HEK293T (cell line): ENCODE measurements around the gene CCKAR.

Experiments
- CTCF ChIA-PET: fragments of 350-600 bp; formaldehyde crosslinking; extraction: SDS; loops from one replicate; lab custom pipeline; 2021; ENCODE audit warnings: antibody characterized with exemption, inconsistent platforms; lab: Yijun Ruan, JAX
- POLR2A ChIA-PET: fragments of 350-600 bp; formaldehyde crosslinking; extraction: SDS; loops from one replicate; lab custom pipeline; 2020; ENCODE audit warnings: antibody characterized with exemption, inconsistent platforms; lab: Yijun Ruan, JAX
- DNase-seq: peaks from one replicate; pipeline ENCODE4 v3.0.0; 2012; ENCODE audit warnings: mixed read lengths; ENCODE audit errors: extremely low spot score
- ARNT ChIP-seq: fragments of 450-650 bp; IDR thresholded peaks from 2 replicates; pipeline ENCODE4 v1.6.1; 2017; ENCODE audit warnings: mild to moderate bottlenecking
- BHLHE40 ChIP-seq: fragments of 450-650 bp; IDR thresholded peaks from 2 replicates; pipeline ENCODE4 v1.6.1; 2016; ENCODE audit warnings: mild to moderate bottlenecking, moderate library complexity, borderline replicate concordance
- CTBP1 ChIP-seq: fragments of 450-650 bp; IDR thresholded peaks from 2 replicates; pipeline ENCODE4 v1.6.1; 2016; ENCODE audit warnings: borderline replicate concordance
- ELF4 ChIP-seq: fragments of 450-650 bp; IDR thresholded peaks from 2 replicates; pipeline ENCODE4 v1.6.1; 2017; ENCODE audit warnings: antibody characterized with exemption
- FOXA1 ChIP-seq: fragments of 450-650 bp; IDR thresholded peaks from 2 replicates; pipeline ENCODE4 v1.6.1; 2016; ENCODE audit warnings: mild to moderate bottlenecking
- FOXK2 ChIP-seq: fragments of 450-650 bp; IDR thresholded peaks from 2 replicates; pipeline ENCODE4 v1.6.1; 2016; ENCODE audit warnings: mild to moderate bottlenecking
- FOXM1 ChIP-seq: fragments of 450-650 bp; IDR thresholded peaks from 2 replicates; pipeline ENCODE4 v1.6.1; 2017; ENCODE audit warnings: mild to moderate bottlenecking, borderline replicate concordance
- HDGF ChIP-seq: fragments of 450-650 bp; IDR thresholded peaks from 2 replicates; pipeline ENCODE4 v1.6.1; 2017; ENCODE audit warnings: antibody characterized with exemption, borderline replicate concordance
- L3MBTL2 ChIP-seq: fragments of 450-650 bp; conservative IDR thresholded peaks from 2 replicates; pipeline ENCODE4 v1.6.1; 2016; ENCODE audit warnings: mild to moderate bottlenecking
- LEF1 ChIP-seq: fragments of 450-650 bp; IDR thresholded peaks from 2 replicates; pipeline ENCODE4 v1.6.1; 2017; ENCODE audit warnings: mild to moderate bottlenecking, borderline replicate concordance
- NFRKB ChIP-seq: fragments of 450-650 bp; IDR thresholded peaks from 2 replicates; pipeline ENCODE4 v1.6.1; 2016; ENCODE audit warnings: mild to moderate bottlenecking, moderate library complexity
- SP1 ChIP-seq: fragments of 450-650 bp; IDR thresholded peaks from 2 replicates; pipeline ENCODE4 v1.6.1; 2017
- SUZ12 ChIP-seq: fragments of 450-650 bp; IDR thresholded peaks from 2 replicates; pipeline ENCODE4 v1.6.1; 2016; ENCODE audit warnings: mild to moderate bottlenecking
- TARDBP ChIP-seq: fragments of 450-650 bp; IDR thresholded peaks from 2 replicates; pipeline ENCODE4 v1.6.1; 2016
- ZNF384 ChIP-seq: fragments of 450-650 bp; IDR thresholded peaks from 2 replicates; pipeline ENCODE4 v1.6.1; 2016
- TF ChIP-seq, protein P1 (sequence below): fragments of 450-650 bp; IDR thresholded peaks from 2 replicates; pipeline ENCODE4 v1.6.1; 2016

The CCKAR gene, protein sequence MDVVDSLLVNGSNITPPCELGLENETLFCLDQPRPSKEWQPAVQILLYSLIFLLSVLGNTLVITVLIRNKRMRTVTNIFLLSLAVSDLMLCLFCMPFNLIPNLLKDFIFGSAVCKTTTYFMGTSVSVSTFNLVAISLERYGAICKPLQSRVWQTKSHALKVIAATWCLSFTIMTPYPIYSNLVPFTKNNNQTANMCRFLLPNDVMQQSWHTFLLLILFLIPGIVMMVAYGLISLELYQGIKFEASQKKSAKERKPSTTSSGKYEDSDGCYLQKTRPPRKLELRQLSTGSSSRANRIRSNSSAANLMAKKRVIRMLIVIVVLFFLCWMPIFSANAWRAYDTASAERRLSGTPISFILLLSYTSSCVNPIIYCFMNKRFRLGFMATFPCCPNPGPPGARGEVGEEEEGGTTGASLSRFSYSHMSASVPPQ

DNA sequence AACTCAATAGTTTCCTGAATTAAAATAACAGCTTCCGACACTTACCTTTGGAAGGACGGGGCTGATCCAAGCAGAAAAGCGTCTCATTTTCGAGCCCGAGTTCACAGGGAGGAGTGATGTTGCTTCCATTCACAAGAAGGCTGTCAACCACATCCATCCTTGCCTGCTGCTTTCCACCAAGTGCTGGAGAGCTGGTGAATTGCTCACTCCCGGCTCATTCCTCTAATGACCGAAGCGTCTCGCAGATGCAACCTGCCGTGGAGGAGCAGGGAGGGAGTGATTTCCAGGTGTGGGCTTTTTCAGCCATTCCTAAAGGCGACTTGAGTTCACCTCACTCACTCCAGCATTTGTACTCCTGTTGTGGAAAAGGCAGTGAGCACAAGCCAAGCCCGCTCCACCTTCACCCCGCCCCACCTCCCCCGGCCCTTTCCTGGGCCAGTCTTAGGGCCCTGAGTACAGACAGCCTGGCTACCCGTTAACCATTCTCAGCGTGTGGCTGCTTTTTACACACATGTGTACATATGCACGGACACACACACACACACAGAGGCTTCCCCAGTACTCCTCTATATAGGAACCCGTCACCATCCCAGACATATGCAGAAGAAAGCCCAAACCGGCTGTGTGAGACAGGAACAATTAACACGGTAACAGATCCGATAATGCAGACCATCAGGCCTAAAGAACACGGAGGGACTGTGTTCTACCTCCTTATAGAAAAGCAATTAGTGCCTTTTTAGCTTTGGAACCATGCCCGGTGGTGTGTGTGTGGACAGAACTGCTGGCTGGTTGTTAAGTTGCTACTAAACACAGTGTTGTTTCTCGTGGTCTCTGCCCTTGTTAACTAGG is at the start of gene CCKAR:
Gene CCKAR, minus strand, starts transcription at position 374 of the 849 bp plus-strand sequence. Its CDS starts 217 bp downstream, at position 157.
- ChIA-PET POLR2A (no interaction called here), CTCF (no interaction called here)
- no peak for DNase-seq
- TF ChIP-seq, protein P1, sequence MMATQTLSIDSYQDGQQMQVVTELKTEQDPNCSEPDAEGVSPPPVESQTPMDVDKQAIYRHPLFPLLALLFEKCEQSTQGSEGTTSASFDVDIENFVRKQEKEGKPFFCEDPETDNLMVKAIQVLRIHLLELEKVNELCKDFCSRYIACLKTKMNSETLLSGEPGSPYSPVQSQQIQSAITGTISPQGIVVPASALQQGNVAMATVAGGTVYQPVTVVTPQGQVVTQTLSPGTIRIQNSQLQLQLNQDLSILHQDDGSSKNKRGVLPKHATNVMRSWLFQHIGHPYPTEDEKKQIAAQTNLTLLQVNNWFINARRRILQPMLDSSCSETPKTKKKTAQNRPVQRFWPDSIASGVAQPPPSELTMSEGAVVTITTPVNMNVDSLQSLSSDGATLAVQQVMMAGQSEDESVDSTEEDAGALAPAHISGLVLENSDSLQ, result no peak
- TF ChIP-seq TARDBP (no peak), ZNF384 (no peak), ELF4 (no peak), LEF1 (no peak), FOXK2 (no peak)

DNA sequence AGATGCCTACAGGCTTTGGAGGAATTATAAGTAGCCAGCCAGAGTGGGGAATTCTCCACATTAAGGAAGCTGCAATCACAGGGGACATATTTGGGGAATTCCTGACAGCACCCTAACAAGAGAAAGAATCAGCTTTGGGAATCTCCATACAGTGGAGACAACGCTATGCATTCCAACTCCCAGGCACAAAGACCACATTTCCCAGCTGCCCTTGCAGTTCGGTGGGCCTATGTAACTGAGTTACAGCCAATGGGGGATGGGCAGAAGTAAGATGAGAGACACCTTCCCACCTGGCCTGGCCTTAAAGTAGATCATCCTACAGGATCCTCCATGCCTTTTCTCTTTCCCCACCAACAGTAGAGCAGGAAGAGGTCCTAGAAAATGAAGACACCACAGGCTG is 43.4 kb upstream of the CCKAR start:
- ChIA-PET CTCF (interaction anchor here (0.5 kb wide), 1 partner anchor 45 kb away, joined by 3 read pairs; no protein-coding TSS in a partner anchor), POLR2A (no interaction called here)
- DNase-seq, result no peak
- TF ChIP-seq FOXM1, result no peak
- no peak for TF ChIP-seq SP1
- no peak for TF ChIP-seq CTBP1

DNA sequence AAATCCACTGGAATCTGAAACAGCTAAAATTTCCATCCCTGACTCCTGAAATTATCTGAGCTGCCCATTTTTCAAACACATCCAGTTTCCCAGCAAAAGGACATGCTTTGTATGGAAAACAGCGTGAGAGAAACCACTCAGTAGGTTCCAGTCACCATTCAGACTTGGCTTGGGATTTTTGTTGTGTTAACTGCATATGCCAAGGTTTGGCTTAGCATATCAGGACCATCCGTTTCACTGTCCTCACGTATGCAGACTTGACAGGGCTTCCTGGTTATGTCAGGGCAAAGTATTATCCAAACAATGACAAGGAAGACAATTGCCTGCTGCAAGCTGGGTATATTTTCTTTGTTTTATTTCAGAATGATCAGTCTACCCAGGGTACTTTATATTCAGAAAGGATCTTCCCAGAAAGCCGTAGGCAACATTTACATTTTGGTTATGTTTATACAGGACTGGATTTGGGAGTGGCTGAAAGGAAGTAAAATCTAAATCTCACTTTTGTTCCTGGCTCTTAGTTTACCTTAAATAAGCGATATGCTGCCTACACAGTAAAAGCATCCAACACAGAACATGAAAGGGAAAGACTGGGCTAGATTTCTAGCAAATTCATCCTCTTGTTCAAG is 41.3 kb upstream of the CCKAR start:
- no peak for TF ChIP-seq NFRKB
- TF ChIP-seq TARDBP, result no peak
- TF ChIP-seq ZNF384, result no peak
- no peak for TF ChIP-seq L3MBTL2
- TF ChIP-seq ARNT, result no peak
- DNase-seq, result no peak
- CTCF ChIA-PET, result no interaction called here
- POLR2A ChIA-PET, result no interaction called here

DNA sequence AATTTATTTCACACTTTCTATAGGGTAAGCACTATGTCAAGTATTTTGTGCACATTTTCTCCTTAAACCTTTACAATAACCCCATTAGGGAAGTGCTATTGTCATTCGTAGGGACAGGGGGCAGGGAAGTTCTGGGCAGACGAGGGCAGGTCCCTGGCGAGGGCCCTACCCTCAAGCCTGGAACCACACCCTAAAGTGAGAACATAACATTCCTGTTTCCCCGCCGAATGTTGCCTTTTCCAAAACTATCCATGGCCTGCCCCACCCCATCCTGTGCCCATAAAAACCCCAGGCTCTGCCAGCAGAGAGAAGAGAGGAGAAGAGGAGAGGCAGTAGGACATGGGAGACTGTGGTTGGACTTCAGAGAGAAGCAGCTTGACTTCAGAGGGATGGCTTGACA is 39.8 kb upstream of the CCKAR start:
- POLR2A ChIA-PET, result no interaction called here
- CTCF ChIA-PET, result no interaction called here
- TF ChIP-seq, protein P1, result no peak
- TF ChIP-seq CTBP1 (no peak), SP1 (no peak), SUZ12 (no peak), FOXM1 (no peak), FOXK2 (no peak)
- no peak for DNase-seq

DNA sequence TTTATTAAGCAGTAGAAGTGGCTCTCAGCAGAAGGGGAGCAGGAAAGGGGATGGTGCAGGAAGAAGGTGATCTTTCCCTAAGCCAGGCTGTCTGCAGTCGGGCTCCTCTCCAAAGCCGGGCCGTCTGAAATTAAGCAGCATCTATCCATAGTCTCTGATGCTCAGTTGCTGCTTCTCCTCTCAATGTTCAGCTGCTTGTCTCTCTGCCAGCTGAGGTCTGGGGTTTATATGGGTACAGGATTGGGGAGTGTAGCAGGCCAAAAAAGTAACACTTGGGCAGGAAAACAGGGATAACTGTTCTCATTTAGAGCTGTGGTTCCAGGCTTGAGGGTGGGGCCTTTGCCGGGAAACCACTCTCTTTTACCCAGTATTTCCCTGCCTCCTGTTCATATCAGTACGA is 39.2 kb upstream of the CCKAR start:
- ChIA-PET POLR2A (no interaction called here), CTCF (no interaction called here)
- no peak for TF ChIP-seq ARNT
- TF ChIP-seq FOXM1, result no peak
- no peak for TF ChIP-seq ELF4
- no peak for TF ChIP-seq SP1
- TF ChIP-seq SUZ12, result no peak
- TF ChIP-seq CTBP1, result no peak
- TF ChIP-seq FOXA1, result no peak
- TF ChIP-seq L3MBTL2, result no peak
- TF ChIP-seq BHLHE40, result no peak
- TF ChIP-seq, protein P1, result no peak
- TF ChIP-seq TARDBP, result no peak
- TF ChIP-seq FOXK2, result no peak
- no peak for TF ChIP-seq HDGF
- no peak for TF ChIP-seq ZNF384
- no peak for TF ChIP-seq NFRKB
- TF ChIP-seq LEF1, result no peak
- no peak for DNase-seq

DNA sequence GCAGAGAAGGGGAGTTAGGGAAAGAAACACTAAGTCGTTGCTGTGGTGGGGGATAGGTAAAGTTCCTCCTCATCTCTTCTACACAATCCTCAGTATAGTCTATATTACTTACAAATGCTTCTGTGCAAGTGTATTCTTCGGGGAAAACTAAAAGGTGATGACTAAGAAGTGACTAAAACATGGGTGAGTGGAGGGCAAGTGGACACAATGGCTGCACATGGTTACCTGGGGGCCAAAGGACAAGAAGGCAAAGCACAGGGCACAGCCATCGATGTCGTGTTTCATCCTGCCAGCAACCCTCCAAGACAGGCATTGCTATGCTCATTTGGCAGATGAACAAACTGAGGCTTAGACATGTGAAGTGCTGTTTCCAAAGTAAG is 35.5 kb upstream of the CCKAR start:
- no peak for TF ChIP-seq ARNT
- TF ChIP-seq FOXK2, result no peak
- no peak for TF ChIP-seq TARDBP
- no peak for TF ChIP-seq NFRKB
- TF ChIP-seq, protein P1, result no peak
- no peak for TF ChIP-seq L3MBTL2
- no peak for TF ChIP-seq FOXM1
- no peak for TF ChIP-seq SUZ12
- TF ChIP-seq ZNF384, result no peak
- TF ChIP-seq SP1, result no peak
- no peak for TF ChIP-seq FOXA1
- TF ChIP-seq HDGF, result no peak
- no peak for TF ChIP-seq CTBP1
- TF ChIP-seq ELF4, result no peak
- no peak for TF ChIP-seq LEF1
- no peak for TF ChIP-seq BHLHE40
- CTCF ChIA-PET, result no interaction called here
- DNase-seq, result no peak
- POLR2A ChIA-PET, result no interaction called here
